Measurements from ENCODE around the gene SPP1. TPM values are rescaled to one million over a fixed set of nuclear protein-coding genes. Genes with fewer than 3 reads are reported as not detected.
A peak's percentile ranks its signal among the peaks of the same experiment; 100 is the strongest.
"Not testable (repeated sequence)": the region's sequence is repeated elsewhere in the genome, so short reads cannot be mapped to it uniquely, and the experiment has no call there.

SPP1 gene
- total RNA-seq, 4 donors from 2014 or later, result 1.0 to 16.7 (median 8.9) TPM

DNA sequence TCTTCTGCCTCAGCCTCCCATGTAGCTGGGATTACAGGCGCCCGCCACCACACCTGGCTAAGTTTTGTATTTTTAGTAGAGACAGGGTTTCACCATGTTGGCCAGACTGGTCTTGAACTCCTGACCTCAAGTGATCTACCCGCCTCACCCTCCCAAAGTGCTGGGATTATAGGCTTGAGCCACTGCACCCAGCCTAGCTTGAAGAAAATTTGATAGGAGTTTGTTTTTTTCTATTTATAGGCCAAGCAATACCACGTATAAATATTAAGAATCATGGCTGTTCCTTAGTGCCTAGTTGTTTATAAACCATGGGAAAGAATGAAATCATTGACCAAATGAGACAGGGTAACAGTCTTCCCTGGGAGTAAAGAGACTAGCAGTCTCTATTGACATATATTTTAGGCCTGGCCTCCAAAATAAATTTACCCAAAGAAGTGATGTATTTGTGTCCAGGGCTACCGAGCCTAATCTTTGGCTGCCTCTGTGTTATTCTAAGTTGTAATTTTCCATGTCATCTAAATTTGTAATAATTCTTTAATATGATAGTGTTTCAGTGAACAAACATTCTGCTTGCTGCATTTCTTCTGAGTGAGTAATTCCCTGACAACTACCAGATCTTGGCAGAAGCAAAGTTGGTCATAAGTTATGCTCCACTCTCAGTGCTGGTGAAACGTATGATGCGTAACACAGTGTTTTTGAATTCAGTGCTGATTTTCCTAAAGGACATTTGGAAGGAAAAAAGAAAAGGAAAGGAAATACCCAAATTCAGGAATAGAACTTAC, 42.2 kb downstream of the SPP1 start:
- intact Hi-C loops (cut with DNase I), result no loop called here
- 70 to 76% methylated on average over 7 of the region's 7 CpGs for WGBS, 2 donors
- no peak overlapping the region for H3K4me3 ChIP-seq (replicated peaks in 1 of 3)

DNA sequence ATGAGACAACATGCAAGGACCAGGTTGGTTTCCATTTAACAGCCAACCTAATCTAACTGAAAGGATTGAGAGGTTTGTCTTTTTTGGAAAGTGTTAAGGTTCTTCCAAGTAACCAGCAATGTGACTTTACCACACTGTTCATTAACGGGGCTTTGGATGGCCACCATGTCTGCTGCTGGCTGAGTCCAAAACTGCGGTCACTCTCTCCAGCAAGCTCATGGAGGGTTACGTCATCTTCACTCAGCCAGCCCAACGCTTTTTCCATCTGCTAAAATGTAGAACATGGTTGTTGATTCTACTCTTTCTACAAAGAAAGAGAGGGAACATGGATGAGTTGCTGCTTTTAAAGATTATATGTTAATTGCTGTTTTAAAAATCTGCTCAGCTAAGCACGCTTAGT, 43.0 kb downstream of the SPP1 start:
- H3K9me3 ChIP-seq, result no peaks in the 10 kb centered on the region
- WGBS, 2 donors, result 85 to 91% methylated on average over 5 of the region's 5 CpGs
- no peak overlapping the region for H3K4me3 ChIP-seq (replicated peaks in 1 of 3)
- no peak for DNase-seq
- no peak for TF ChIP-seq POLR2A (IDR thresholded peaks at IDR 0.05)
- TF ChIP-seq, protein P1, sequence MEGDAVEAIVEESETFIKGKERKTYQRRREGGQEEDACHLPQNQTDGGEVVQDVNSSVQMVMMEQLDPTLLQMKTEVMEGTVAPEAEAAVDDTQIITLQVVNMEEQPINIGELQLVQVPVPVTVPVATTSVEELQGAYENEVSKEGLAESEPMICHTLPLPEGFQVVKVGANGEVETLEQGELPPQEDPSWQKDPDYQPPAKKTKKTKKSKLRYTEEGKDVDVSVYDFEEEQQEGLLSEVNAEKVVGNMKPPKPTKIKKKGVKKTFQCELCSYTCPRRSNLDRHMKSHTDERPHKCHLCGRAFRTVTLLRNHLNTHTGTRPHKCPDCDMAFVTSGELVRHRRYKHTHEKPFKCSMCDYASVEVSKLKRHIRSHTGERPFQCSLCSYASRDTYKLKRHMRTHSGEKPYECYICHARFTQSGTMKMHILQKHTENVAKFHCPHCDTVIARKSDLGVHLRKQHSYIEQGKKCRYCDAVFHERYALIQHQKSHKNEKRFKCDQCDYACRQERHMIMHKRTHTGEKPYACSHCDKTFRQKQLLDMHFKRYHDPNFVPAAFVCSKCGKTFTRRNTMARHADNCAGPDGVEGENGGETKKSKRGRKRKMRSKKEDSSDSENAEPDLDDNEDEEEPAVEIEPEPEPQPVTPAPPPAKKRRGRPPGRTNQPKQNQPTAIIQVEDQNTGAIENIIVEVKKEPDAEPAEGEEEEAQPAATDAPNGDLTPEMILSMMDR (IDR thresholded peaks at IDR 0.05), result no peak
- peaks cover 0 to 4% of the 10 kb centered on the region in 2 donors for H3K36me3 ChIP-seq
- H3K27me3 ChIP-seq, result no peaks in the 10 kb centered on the region
- peak overlapping the region; percentile 72 to 83 (median 76) for H3K27ac ChIP-seq
- intact Hi-C loops (cut with DNase I), result no loop called here
- peaks cover 5 to 16% of the 10 kb centered on the region in 2 donors for H3K4me1 ChIP-seq

More for the DNA sequence above, 42.2 kb downstream of the SPP1 start:
- Histone ChIP-seq H3K27ac (peak overlapping the region; percentile 72 to 83 (median 76)), H3K4me1 (peaks cover 5 to 16% of the 10 kb centered on the region in 2 donors), H3K27me3 (no peaks in the 10 kb centered on the region), H3K36me3 (no peaks in the 10 kb centered on the region), H3K9me3 (no peaks in the 10 kb centered on the region)
- DNase-seq, result peak in 1 of 2 donors; percentile 11
- no peak for TF ChIP-seq POLR2A (IDR thresholded peaks at IDR 0.05)
- TF ChIP-seq, protein P1 (IDR thresholded peaks at IDR 0.05), result no peak

DNA sequence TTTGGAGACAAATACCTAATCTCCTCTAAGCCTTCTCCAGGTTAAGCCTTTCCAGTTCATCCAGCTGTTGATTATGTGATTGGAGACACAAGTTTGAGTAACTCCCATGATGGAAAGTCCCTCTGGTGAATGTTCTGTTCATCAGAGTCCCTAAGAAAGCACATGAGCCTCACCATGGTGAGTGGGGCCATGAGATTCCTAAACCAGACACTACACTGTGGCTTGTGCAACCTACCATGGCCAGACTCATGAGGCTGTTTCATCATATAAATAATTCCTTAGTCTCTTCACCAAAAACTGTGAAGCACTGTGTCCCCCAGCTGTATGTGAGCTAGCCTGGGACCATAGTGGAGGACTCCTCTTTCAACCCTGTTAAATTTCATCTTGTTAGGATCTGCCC, 46.3 kb downstream of the SPP1 start:
- peaks cover 0 to 5% of the 10 kb centered on the region in 2 donors for H3K36me3 ChIP-seq
- intact Hi-C loops (cut with DNase I), result no loop called here

DNA sequence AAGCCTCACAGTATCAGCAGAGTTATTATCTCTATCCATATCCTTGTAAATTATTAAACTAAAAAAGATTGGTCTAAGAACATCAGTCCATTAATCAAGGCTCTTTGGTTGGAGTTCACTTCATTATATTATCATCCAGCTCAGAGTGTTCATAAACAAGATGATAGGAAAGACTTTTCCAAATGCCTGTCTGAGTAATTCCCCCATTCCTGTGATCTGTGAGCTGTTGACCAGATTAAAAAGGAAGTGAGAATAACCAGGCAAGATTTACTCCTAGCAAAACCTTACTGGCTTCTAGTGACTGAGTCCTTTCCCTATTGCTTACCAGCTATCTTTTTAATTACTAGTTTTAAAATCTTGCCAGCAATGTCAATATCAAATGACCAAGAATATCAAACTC, 46.8 kb downstream of the SPP1 start:
- TF ChIP-seq, protein P1 (IDR thresholded peaks at IDR 0.05), result no peak
- TF ChIP-seq POLR2A (IDR thresholded peaks at IDR 0.05), result no peak
- Histone ChIP-seq H3K4me3 (replicated peaks in 1 of 3) (no peak overlapping the region), H3K27ac (no peak overlapping the region), H3K4me1 (peaks cover 5 to 15% of the 10 kb centered on the region in 2 donors), H3K9me3 (no peaks in the 10 kb centered on the region), H3K36me3 (peaks cover 0 to 5% of the 10 kb centered on the region in 2 donors), H3K27me3 (no peaks in the 10 kb centered on the region)
- intact Hi-C loops (cut with DNase I), result no loop called here
- DNase-seq, result no peak

More for the DNA sequence above, 46.3 kb downstream of the SPP1 start:
- TF ChIP-seq POLR2A (IDR thresholded peaks at IDR 0.05), result no peak
- TF ChIP-seq, protein P1 (IDR thresholded peaks at IDR 0.05), result no peak
- H3K27ac ChIP-seq, result no peak overlapping the region
- peaks cover 5 to 16% of the 10 kb centered on the region in 2 donors for H3K4me1 ChIP-seq
- no peaks in the 10 kb centered on the region for H3K27me3 ChIP-seq
- no peak for DNase-seq
- H3K9me3 ChIP-seq, result no peaks in the 10 kb centered on the region
- H3K4me3 ChIP-seq (replicated peaks in 1 of 3), result no peak overlapping the region

DNA sequence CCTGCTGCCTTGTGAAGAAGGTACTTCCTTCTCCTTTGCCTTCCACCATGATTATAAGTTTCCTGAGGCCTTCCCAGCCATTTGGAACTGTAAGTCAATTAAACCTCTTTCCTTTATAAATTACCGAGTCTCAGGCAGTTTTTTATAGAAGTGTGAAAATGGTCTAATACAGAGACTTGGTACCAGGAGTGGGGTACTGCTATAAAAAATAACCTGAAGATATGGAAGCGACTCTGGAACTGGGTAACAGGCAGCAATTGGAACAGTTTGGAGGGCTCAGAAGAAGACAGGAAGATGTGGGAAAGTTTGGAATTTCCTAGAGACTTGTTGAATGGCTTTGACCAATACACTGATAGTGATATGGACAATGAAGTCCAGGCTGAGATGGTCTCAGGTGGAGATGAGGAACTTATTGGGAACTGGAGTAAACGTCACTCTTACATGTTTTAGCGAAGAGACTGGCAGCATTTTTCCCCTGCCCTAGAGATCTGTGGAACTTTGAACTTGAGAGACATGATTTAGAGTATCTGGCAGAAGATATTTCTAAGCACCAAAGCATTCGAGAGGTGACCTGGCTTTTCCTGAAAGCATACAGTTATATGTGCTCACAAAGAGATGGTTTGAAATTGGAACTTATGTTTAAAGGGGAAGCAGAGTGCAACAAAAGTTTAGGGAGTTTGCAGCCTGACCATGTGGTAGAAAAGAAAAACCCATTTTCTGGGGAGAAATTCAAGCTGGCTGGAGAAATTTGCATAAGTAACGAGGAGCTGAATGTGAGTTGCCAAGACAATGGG, 50.6 kb downstream of the SPP1 start:
- H3K27me3 ChIP-seq; H3K4me1 ChIP-seq; H3K9me3 ChIP-seq; H3K27ac ChIP-seq; intact Hi-C loops (cut with DNase I); DNase-seq; H3K4me3 ChIP-seq (replicated peaks in 1 of 3); H3K36me3 ChIP-seq: not testable (repeated sequence)
- WGBS, 2 donors, result 96 to 98% methylated on average over 6 of the region's 6 CpGs

All from thyroid gland (tissue), 4 donors.